Peyer's patch (tissue), 4 donors: ENCODE data around the gene ETV6. TPM values are rescaled to one million over a fixed set of nuclear protein-coding genes. Genes with fewer than 3 reads are reported as not detected.

Experiments used
- DNase-seq, 3 donors: peaks; one replicate each; pipeline ENCODE4 v3.0.0-alpha.2; 2017 to 2019
- H3K27ac ChIP-seq, 4 donors: fragments of 200-600 bp; sonication (generic); one replicate each; pipeline ENCODE4 v1.5.1; 2016 to 2019
- H3K27me3 ChIP-seq, 2 donors: fragments of 200-600 bp; sonication (generic); one replicate each; pipeline ENCODE4 v1.5.1; 2019
- H3K36me3 ChIP-seq, 3 donors: fragments of 200-600 bp; sonication (generic); one replicate each; pipeline ENCODE4 v1.5.1; 2016 to 2019
- H3K4me1 ChIP-seq, 4 donors: fragments of 200-600 bp; sonication (generic); one replicate each; pipeline ENCODE4 v1.5.1; 2016 to 2019
- H3K4me3 ChIP-seq, 4 donors: fragments of 200-600 bp; sonication (generic); 1 replicate in 3 of 4; 2 replicates in 1 of 4; pipeline ENCODE4 v1.5.1; 2016 to 2019; ENCODE audit warnings: mild to moderate bottlenecking in 1 of 4
- H3K9me3 ChIP-seq, 4 donors: fragments of 200-600 bp; sonication (generic); one replicate each; pipeline ENCODE4 v1.5.1; 2016 to 2019; ENCODE audit warnings: mild to moderate bottlenecking in 1 of 4
- POLR2A ChIP-seq, 2 donors: fragments of 450-650 bp; IDR thresholded peaks; one replicate each; pipeline ENCODE4 v1.5.1; 2017; ENCODE audit warnings: antibody characterized with exemption in 2 of 2, mild to moderate bottlenecking in 2 of 2, moderate library complexity in 2 of 2
- total RNA-seq, 4 donors: library from RNA; depleted of rRNA; stranded (reverse); fragments of >200 nt; gene quantifications; one replicate each; pipeline ENCODE4 v1.1.0, GENCODE V29; 2016
- TF ChIP-seq, protein P1 (sequence below), 6 experiments: fragments of 450-650 bp in 4 of 6; fragments of 200-600 bp in 2 of 6; sonication (generic) in 1 of 6; IDR thresholded peaks; one replicate each; pipeline ENCODE4 v1.5.1; 2017 to 2019; ENCODE audit warnings: antibody characterized with exemption in 6 of 6, mild to moderate bottlenecking in 3 of 6, moderate library complexity in 1 of 6

ETV6 gene
- total RNA-seq, 4 donors from 2014 or later: 35.4 to 49.5 (median 42.2) TPM

DNA sequence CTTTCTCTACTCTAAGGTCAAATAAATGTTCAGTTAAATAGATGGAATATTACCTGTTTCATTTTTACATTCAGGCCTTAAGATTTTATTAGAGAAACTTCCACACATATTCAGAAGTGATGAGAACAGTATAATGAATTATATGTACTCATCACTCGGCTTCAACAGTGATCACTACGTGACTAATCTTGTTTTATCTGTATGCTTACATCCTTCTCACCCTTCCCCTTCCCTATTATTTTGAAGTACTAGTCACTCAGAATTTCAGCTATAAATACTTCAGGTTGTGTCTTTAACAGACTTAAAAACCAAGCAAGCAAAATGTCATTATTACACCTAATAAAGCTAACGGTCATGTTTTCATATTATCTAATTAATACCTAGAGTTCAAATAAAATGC lies 34.9 kb downstream of the ETV6 start:
- Histone ChIP-seq H3K9me3 (no peaks in the 10 kb centered on the region), H3K36me3 (no peaks in the 10 kb centered on the region), H3K4me1 (peaks cover 0 to 32% (median 0%) of the 10 kb centered on the region in 4 donors), H3K27me3 (no peaks in the 10 kb centered on the region), H3K27ac (no peak overlapping the region), H3K4me3 (no peak overlapping the region)
- no peak for DNase-seq
- TF ChIP-seq, protein P1, sequence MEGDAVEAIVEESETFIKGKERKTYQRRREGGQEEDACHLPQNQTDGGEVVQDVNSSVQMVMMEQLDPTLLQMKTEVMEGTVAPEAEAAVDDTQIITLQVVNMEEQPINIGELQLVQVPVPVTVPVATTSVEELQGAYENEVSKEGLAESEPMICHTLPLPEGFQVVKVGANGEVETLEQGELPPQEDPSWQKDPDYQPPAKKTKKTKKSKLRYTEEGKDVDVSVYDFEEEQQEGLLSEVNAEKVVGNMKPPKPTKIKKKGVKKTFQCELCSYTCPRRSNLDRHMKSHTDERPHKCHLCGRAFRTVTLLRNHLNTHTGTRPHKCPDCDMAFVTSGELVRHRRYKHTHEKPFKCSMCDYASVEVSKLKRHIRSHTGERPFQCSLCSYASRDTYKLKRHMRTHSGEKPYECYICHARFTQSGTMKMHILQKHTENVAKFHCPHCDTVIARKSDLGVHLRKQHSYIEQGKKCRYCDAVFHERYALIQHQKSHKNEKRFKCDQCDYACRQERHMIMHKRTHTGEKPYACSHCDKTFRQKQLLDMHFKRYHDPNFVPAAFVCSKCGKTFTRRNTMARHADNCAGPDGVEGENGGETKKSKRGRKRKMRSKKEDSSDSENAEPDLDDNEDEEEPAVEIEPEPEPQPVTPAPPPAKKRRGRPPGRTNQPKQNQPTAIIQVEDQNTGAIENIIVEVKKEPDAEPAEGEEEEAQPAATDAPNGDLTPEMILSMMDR (IDR thresholded peaks at IDR 0.05): no peak
- no peak for TF ChIP-seq POLR2A (IDR thresholded peaks at IDR 0.05)

DNA sequence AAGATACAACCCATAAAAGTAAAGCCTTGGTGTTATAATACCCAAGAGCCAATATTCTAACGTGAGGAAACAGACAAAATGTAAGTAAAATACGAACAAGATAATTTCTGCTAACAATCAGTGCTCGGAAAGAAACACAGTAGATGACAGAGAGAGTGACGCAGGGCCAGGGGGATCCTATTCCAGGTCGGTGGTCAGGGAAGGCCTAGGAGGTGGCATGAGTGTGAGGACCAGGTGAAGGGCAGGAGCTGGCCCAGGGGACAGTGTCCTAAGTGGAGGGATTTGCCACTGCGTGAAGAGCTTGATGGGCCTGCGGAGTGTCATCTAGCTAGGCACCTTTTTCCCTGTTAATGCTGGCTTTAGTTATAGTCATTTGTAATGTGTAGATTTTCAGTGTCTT lies 35.3 kb downstream of the ETV6 start:
- Histone ChIP-seq H3K4me3 (no peak overlapping the region), H3K27ac (peak overlapping the region in 1 of 4 donors; percentile 34), H3K4me1 (peaks cover 0 to 27% (median 0%) of the 10 kb centered on the region in 4 donors), H3K9me3 (no peaks in the 10 kb centered on the region), H3K36me3 (no peaks in the 10 kb centered on the region), H3K27me3 (no peaks in the 10 kb centered on the region)
- TF ChIP-seq POLR2A (IDR thresholded peaks at IDR 0.05): no peak
- TF ChIP-seq, protein P1 (IDR thresholded peaks at IDR 0.05): no peak
- DNase-seq: no peak

DNA sequence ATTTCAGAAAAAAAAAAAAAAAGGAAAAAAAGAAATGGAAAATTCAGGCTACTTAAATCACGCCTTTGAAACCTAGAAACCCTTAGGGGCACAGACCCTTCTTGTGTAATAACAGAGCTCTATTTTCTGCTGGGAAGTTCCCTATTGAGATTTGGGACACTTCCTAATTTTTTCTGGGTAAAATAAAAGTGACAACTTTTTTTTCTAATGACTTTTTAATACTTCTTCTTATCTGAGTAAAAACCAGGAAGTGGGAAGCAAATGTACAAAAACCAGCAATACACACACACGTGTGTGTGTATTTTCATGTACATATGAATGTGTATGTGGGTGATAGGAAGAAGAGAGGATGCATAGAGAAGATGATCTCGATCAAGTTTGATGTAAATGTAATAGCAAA lies 35.8 kb downstream of the ETV6 start:
- no peak for TF ChIP-seq POLR2A (IDR thresholded peaks at IDR 0.05)
- TF ChIP-seq, protein P1 (IDR thresholded peaks at IDR 0.05): no peak
- no peak overlapping the region for H3K4me3 ChIP-seq
- H3K36me3 ChIP-seq: no peaks in the 10 kb centered on the region
- no peaks in the 10 kb centered on the region for H3K27me3 ChIP-seq
- peaks cover 0 to 26% (median 0%) of the 10 kb centered on the region in 4 donors for H3K4me1 ChIP-seq
- H3K27ac ChIP-seq: no peak overlapping the region
- DNase-seq: no peak
- H3K9me3 ChIP-seq: no peaks in the 10 kb centered on the region

DNA sequence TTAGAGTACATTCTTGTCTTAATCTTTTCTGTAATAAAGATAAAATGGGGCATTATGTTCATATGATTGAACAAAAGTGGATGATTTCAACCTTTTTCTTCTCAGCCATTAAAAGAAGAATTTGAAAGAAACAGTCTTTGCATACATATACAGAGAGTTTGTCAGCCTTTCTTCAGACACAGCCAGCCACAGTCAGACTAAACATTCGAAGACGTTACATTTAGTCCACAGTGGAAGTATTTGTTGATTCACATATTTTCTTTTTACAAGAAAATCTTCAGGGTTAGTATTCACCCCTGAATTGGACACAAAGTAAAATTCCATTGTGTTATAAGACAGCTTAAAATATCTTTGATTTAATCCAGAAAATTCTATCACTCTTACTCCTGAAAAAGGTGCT lies 36.2 kb downstream of the ETV6 start:
- peaks cover 0 to 26% (median 0%) of the 10 kb centered on the region in 4 donors for H3K4me1 ChIP-seq
- TF ChIP-seq, protein P1 (IDR thresholded peaks at IDR 0.05): no peak
- TF ChIP-seq POLR2A (IDR thresholded peaks at IDR 0.05): no peak
- no peak overlapping the region for H3K4me3 ChIP-seq
- H3K27ac ChIP-seq: no peak overlapping the region
- no peak for DNase-seq
- no peaks in the 10 kb centered on the region for H3K36me3 ChIP-seq
- no peaks in the 10 kb centered on the region for H3K9me3 ChIP-seq
- no peaks in the 10 kb centered on the region for H3K27me3 ChIP-seq

DNA sequence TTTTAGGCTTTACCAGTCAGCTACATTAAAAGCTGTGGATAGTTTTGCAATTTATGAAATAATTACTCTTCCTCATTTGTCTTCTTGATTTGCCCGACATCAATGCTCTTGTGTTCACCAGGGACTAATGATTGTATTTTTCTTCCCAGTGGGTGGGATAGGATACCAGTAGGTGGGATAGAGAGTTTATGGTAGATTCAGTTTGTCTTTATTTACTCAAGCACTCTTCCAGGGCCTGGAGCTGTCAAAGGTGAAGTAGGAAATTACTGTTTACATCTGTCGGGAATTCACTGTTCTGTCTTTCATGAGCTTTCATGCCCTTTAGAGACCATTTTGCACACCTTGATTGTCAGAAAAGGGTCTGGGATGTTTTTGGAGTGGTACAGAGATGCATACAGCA lies 36.6 kb downstream of the ETV6 start:
- Histone ChIP-seq H3K27ac (no peak overlapping the region), H3K36me3 (no peaks in the 10 kb centered on the region), H3K4me1 (peaks cover 0 to 26% (median 0%) of the 10 kb centered on the region in 4 donors), H3K27me3 (no peaks in the 10 kb centered on the region), H3K4me3 (no peak overlapping the region), H3K9me3 (no peaks in the 10 kb centered on the region)
- no peak for DNase-seq
- no peak for TF ChIP-seq POLR2A (IDR thresholded peaks at IDR 0.05)
- TF ChIP-seq, protein P1 (IDR thresholded peaks at IDR 0.05): no peak

DNA sequence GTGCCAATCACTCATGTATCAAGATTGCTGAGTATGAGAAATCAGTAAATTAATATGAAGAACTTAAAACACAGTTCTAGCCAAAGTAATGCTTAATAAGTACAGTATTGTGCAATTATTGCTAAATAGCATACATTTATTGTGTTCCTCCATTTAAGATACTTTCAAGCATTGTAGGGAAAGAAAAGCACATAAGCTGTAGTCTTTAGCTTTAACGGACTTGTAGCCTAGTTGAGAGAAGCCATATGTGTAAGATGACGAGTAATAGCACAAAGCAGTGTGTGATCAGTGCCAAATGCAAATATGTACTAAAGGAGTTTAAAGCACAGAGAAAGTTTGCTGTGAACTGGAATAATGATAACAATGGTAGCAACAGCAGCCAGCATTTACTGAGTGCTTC lies 38.1 kb downstream of the ETV6 start:
- Histone ChIP-seq H3K9me3 (no peaks in the 10 kb centered on the region), H3K27me3 (no peaks in the 10 kb centered on the region), H3K4me3 (no peak overlapping the region), H3K27ac (no peak overlapping the region), H3K36me3 (no peaks in the 10 kb centered on the region), H3K4me1 (peaks cover 0 to 26% (median 0%) of the 10 kb centered on the region in 4 donors)
- TF ChIP-seq, protein P1 (IDR thresholded peaks at IDR 0.05): no peak
- no peak for TF ChIP-seq POLR2A (IDR thresholded peaks at IDR 0.05)
- no peak for DNase-seq
